ENCODE data around the gene SHC3. TPM values are rescaled to one million over a fixed set of nuclear protein-coding genes. Genes with fewer than 3 reads are reported as not detected.

SHC3 gene
- total RNA-seq, 1 donor: 0.36 TPM

- Histone ChIP-seq H2AFZ (ENCODE audit: low read length) (no peak overlapping the region), H3K36me3 (ENCODE audit: insufficient read depth, low read length) (peaks cover 10% of the 10 kb centered on the region), H3K27ac (ENCODE audit: low read depth, low read length) (no peak overlapping the region), H3K27me3 (ENCODE audit: insufficient read depth, low read length) (no peaks in the 10 kb centered on the region), H3K79me2 (ENCODE audit: insufficient read depth, low read length) (no peaks in the 10 kb centered on the region), H3K4me3 (ENCODE audit: insufficient read depth, low read length) (no peak overlapping the region), H3K9me3 (ENCODE audit: low read depth, low read length) (no peaks in the 10 kb centered on the region), H3K4me1 (ENCODE audit: insufficient read depth, low read length) (no peaks in the 10 kb centered on the region), H4K20me1 (ENCODE audit: insufficient read depth, low read length) (no peaks in the 10 kb centered on the region), H3K4me2 (ENCODE audit: insufficient read depth, low read length) (no peak overlapping the region)
- DNase-seq (ENCODE audit: insufficient read length, low spot score, missing footprints): no peak
- TF ChIP-seq, protein P1, sequence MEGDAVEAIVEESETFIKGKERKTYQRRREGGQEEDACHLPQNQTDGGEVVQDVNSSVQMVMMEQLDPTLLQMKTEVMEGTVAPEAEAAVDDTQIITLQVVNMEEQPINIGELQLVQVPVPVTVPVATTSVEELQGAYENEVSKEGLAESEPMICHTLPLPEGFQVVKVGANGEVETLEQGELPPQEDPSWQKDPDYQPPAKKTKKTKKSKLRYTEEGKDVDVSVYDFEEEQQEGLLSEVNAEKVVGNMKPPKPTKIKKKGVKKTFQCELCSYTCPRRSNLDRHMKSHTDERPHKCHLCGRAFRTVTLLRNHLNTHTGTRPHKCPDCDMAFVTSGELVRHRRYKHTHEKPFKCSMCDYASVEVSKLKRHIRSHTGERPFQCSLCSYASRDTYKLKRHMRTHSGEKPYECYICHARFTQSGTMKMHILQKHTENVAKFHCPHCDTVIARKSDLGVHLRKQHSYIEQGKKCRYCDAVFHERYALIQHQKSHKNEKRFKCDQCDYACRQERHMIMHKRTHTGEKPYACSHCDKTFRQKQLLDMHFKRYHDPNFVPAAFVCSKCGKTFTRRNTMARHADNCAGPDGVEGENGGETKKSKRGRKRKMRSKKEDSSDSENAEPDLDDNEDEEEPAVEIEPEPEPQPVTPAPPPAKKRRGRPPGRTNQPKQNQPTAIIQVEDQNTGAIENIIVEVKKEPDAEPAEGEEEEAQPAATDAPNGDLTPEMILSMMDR (IDR thresholded peaks at IDR 0.05; ENCODE audit: extremely low read depth, low read depth, low read length): no peak
Observed at GRCh38 chr9:89006996-89007967, 171.3 kb downstream of the SHC3 start.

- Histone ChIP-seq H4K20me1 (ENCODE audit: insufficient read depth, low read length) (no peaks in the 10 kb centered on the region), H3K27ac (ENCODE audit: low read depth, low read length) (no peak overlapping the region), H3K4me2 (ENCODE audit: insufficient read depth, low read length) (no peak overlapping the region), H3K9me3 (ENCODE audit: low read depth, low read length) (no peaks in the 10 kb centered on the region), H3K27me3 (ENCODE audit: insufficient read depth, low read length) (no peaks in the 10 kb centered on the region), H3K79me2 (ENCODE audit: insufficient read depth, low read length) (no peaks in the 10 kb centered on the region), H3K36me3 (ENCODE audit: insufficient read depth, low read length) (peaks cover 19% of the 10 kb centered on the region), H3K4me3 (ENCODE audit: insufficient read depth, low read length) (no peak overlapping the region), H3K4me1 (ENCODE audit: insufficient read depth, low read length) (no peaks in the 10 kb centered on the region), H2AFZ (ENCODE audit: low read length) (no peak overlapping the region)
- DNase-seq (ENCODE audit: insufficient read length, low spot score, missing footprints): no peak
- TF ChIP-seq, protein P1 (IDR thresholded peaks at IDR 0.05; ENCODE audit: extremely low read depth, low read depth, low read length): no peak
Observed at GRCh38 chr9:89006267-89006666, 172.4 kb downstream of the SHC3 start.

DNA sequence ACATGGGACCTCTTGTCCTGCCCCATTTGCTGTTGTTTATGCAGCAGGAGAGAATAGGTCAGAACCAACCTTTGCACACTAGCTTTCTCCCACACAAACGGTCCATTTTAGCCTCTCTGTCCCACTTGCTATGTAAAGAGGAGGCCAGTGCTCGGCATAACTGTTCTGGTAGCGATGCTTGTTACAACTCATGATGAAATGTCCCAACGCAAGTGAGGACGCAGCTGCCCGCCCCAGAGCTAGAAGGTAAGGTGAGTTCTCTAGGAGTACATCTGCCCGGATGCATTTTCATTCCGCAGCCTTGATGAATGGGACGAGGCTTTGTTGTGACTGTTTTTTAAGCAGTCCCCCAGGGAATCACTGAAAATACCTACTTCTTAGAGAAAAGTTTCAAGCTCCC is 173.3 kb downstream of the SHC3 start:
- H3K27ac ChIP-seq (ENCODE audit: low read depth, low read length): no peak overlapping the region
- H3K4me1 ChIP-seq (ENCODE audit: insufficient read depth, low read length): peaks cover 6% of the 10 kb centered on the region
- TF ChIP-seq, protein P1 (IDR thresholded peaks at IDR 0.05; ENCODE audit: extremely low read depth, low read depth, low read length): no peak
- no peaks in the 10 kb centered on the region for H4K20me1 ChIP-seq (ENCODE audit: insufficient read depth, low read length)
- DNase-seq (ENCODE audit: insufficient read length, low spot score, missing footprints): no peak
- H3K4me3 ChIP-seq (ENCODE audit: insufficient read depth, low read length): no peak overlapping the region
- H3K27me3 ChIP-seq (ENCODE audit: insufficient read depth, low read length): no peaks in the 10 kb centered on the region
- no peaks in the 10 kb centered on the region for H3K79me2 ChIP-seq (ENCODE audit: insufficient read depth, low read length)
- no peaks in the 10 kb centered on the region for H3K9me3 ChIP-seq (ENCODE audit: low read depth, low read length)
- no peak overlapping the region for H2AFZ ChIP-seq (ENCODE audit: low read length)
- H3K36me3 ChIP-seq (ENCODE audit: insufficient read depth, low read length): peaks cover 19% of the 10 kb centered on the region
- H3K4me2 ChIP-seq (ENCODE audit: insufficient read depth, low read length): no peak overlapping the region

- no peak for DNase-seq (ENCODE audit: insufficient read length, low spot score, missing footprints)
- H3K27me3 ChIP-seq (ENCODE audit: insufficient read depth, low read length): no peaks in the 10 kb centered on the region
- H3K4me2 ChIP-seq (ENCODE audit: insufficient read depth, low read length): no peak overlapping the region
- no peaks in the 10 kb centered on the region for H4K20me1 ChIP-seq (ENCODE audit: insufficient read depth, low read length)
- H2AFZ ChIP-seq (ENCODE audit: low read length): no peak overlapping the region
- H3K79me2 ChIP-seq (ENCODE audit: insufficient read depth, low read length): no peaks in the 10 kb centered on the region
- peaks cover 15% of the 10 kb centered on the region for H3K4me1 ChIP-seq (ENCODE audit: insufficient read depth, low read length)
- no peaks in the 10 kb centered on the region for H3K9me3 ChIP-seq (ENCODE audit: low read depth, low read length)
- H3K27ac ChIP-seq (ENCODE audit: low read depth, low read length): no peak overlapping the region
- TF ChIP-seq, protein P1 (IDR thresholded peaks at IDR 0.05; ENCODE audit: extremely low read depth, low read depth, low read length): no peak
- H3K4me3 ChIP-seq (ENCODE audit: insufficient read depth, low read length): no peak overlapping the region
- H3K36me3 ChIP-seq (ENCODE audit: insufficient read depth, low read length): peaks cover 19% of the 10 kb centered on the region
Observed at GRCh38 chr9:89002987-89003386, 175.6 kb downstream of the SHC3 start.

Data from osteoblast (primary cell).